Brain microvascular endothelial cell (primary cell): ENCODE results near the gene CTNNA3.

Experiments
- DNase-seq: peaks from one replicate; pipeline ENCODE4 v3.0.0-alpha.2; 2020
- H3K27ac ChIP-seq: fragments of 250-450 bp; sonication (Bioruptor Pico); 2 replicates; pipeline ENCODE4 v1.5.1; 2020; ENCODE audit warnings: mild to moderate bottlenecking, moderate library complexity
- H3K27me3 ChIP-seq: fragments of 250-450 bp; sonication (Bioruptor Pico); replicated peaks from 2 replicates; pipeline ENCODE4 v1.5.1; 2020; ENCODE audit warnings: mild to moderate bottlenecking
- H3K36me3 ChIP-seq: fragments of 250-450 bp; sonication (Bioruptor Pico); replicated peaks from 2 replicates; pipeline ENCODE4 v1.5.1; 2020; ENCODE audit warnings: mild to moderate bottlenecking
- H3K4me3 ChIP-seq: 2 replicates; pipeline ENCODE4 v1.5.1; 2011; ENCODE audit warnings: low read depth, mild to moderate bottlenecking, control low read depth, low read length, moderate library complexity
- in situ Hi-C: cut with HindIII; loops from 2 replicates; pipeline ENCODE4 v1.10.0; 2017; ENCODE audit warnings: low sequenced_read_pairs, low pct_ligation_motif_present
- TF ChIP-seq, protein P1 (sequence below): IDR thresholded peaks from 2 replicates; pipeline ENCODE4 v1.5.1; 2011; ENCODE audit warnings: low read depth, mild to moderate bottlenecking, moderate library complexity, low read length, control low read depth, inconsistent platforms; ENCODE audit errors: missing control alignments

CTNNA3 gene

DNA sequence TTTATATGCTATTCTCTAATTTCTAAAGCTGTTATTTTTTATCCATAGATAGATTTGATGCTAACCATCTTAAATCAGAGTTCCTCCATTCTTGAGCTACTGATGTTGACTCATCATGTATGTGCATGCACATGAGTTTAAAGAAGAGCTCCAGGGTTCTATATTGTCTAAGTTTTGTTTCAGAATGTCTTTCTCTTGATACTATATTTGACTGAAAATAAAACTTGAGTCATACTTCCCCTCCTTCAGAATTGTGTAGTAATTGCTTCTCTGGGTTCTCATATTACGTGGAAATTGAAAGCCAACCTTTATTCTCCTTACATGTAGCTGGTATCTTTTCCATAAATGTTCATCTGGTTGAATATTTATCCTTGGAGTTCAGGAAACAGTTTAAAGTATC lies 680.8 kb downstream of the CTNNA3 start:
- Histone ChIP-seq H3K4me3 (no peak overlapping the region), H3K27me3 (no peaks in the 10 kb centered on the region), H3K36me3 (no peaks in the 10 kb centered on the region), H3K27ac (no peak overlapping the region)
- TF ChIP-seq, protein P1, sequence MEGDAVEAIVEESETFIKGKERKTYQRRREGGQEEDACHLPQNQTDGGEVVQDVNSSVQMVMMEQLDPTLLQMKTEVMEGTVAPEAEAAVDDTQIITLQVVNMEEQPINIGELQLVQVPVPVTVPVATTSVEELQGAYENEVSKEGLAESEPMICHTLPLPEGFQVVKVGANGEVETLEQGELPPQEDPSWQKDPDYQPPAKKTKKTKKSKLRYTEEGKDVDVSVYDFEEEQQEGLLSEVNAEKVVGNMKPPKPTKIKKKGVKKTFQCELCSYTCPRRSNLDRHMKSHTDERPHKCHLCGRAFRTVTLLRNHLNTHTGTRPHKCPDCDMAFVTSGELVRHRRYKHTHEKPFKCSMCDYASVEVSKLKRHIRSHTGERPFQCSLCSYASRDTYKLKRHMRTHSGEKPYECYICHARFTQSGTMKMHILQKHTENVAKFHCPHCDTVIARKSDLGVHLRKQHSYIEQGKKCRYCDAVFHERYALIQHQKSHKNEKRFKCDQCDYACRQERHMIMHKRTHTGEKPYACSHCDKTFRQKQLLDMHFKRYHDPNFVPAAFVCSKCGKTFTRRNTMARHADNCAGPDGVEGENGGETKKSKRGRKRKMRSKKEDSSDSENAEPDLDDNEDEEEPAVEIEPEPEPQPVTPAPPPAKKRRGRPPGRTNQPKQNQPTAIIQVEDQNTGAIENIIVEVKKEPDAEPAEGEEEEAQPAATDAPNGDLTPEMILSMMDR: no peak
- no peak for DNase-seq
- in situ Hi-C loops: no loop called here

DNA sequence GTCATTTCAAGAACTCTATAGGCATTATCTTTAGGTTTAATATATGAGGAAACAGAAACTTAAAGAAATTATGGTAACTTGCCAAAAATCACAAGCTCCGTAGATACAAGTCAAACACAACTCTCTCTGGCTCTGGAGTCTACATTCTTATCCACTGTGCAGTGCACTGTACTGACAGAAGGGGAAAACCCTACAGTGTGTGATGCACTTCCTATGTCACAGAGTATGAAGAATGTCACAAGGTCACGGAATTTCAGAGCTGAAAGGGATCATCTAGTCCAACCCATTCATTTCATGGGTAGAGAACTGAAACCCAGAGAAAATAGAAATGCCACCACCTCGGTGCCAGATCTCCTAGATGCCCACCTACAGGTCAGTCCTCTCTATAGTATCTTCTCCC lies 684.0 kb downstream of the CTNNA3 start:
- DNase-seq: peak; percentile 56
- no peaks in the 10 kb centered on the region for H3K36me3 ChIP-seq
- H3K27ac ChIP-seq: no peak overlapping the region
- no peak overlapping the region for H3K4me3 ChIP-seq
- H3K27me3 ChIP-seq: no peaks in the 10 kb centered on the region
- TF ChIP-seq, protein P1: no peak
- in situ Hi-C loops: no loop called here

DNA sequence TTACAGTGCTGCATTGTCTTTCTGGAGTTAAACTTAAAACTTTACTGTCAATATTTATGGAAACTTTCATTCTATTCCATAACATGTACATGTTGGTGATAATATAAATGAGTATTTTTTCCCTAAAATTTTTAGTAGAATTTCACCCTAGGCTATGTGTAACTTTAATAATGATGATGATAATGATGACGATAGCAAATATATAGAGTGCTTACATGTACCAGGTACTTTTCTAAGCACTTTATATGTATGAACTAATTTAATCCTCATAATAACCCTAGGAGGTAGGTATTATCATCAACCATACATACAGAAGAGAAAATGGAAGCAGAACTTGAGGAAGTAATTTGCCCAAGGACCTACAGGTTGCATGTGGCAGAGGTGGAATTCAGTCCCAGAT lies 684.5 kb downstream of the CTNNA3 start:
- DNase-seq: no peak
- H3K27me3 ChIP-seq: no peaks in the 10 kb centered on the region
- in situ Hi-C loops: no loop called here
- H3K36me3 ChIP-seq: no peaks in the 10 kb centered on the region
- H3K27ac ChIP-seq: no peak overlapping the region
- TF ChIP-seq, protein P1: no peak
- H3K4me3 ChIP-seq: no peak overlapping the region

DNA sequence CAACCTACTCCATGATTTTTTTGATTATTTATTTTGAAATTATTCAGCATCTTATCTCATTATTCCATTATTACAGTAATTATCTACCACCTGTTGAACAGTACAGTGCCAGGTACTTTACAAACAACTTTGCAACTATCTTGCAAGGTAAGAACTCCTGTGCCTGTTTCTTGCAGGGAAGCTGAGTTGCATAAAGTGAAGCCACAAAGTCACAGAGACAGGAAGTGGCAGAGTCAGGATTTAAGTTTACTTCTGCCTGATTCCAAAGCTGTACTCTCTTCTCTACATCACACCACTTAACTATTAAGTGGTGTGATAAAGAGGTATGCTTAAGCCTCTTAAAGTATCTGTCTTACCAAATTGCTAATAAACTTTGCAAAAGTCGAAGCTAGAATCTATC lies 690.0 kb downstream of the CTNNA3 start:
- no peak for DNase-seq
- H3K4me3 ChIP-seq: no peak overlapping the region
- no peaks in the 10 kb centered on the region for H3K27me3 ChIP-seq
- no peak overlapping the region for H3K27ac ChIP-seq
- TF ChIP-seq, protein P1: no peak
- H3K36me3 ChIP-seq: no peaks in the 10 kb centered on the region
- in situ Hi-C loops: no loop called here

DNA sequence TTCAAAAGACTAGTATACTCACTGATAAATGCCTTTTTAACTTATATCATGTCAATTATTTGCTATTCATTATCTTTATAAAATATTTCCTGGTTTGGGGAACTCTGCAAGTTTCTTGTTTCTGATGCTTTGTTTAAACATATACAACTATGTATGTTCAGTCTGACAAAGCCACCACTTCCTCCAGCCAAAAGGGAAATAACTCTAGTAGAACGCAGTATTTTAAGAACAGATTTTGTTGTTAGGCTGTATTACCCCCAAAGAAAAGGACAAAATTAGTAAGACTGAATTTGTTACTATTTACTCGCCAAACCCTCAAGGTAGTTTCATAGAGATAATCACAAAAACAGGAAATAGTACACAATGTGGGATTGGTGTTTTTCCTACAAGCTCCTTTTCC lies 691.3 kb downstream of the CTNNA3 start:
- Histone ChIP-seq H3K27me3 (no peaks in the 10 kb centered on the region), H3K27ac (no peak overlapping the region), H3K36me3 (no peaks in the 10 kb centered on the region), H3K4me3 (no peak overlapping the region)
- DNase-seq: no peak
- in situ Hi-C loops: no loop called here
- TF ChIP-seq, protein P1: no peak

DNA sequence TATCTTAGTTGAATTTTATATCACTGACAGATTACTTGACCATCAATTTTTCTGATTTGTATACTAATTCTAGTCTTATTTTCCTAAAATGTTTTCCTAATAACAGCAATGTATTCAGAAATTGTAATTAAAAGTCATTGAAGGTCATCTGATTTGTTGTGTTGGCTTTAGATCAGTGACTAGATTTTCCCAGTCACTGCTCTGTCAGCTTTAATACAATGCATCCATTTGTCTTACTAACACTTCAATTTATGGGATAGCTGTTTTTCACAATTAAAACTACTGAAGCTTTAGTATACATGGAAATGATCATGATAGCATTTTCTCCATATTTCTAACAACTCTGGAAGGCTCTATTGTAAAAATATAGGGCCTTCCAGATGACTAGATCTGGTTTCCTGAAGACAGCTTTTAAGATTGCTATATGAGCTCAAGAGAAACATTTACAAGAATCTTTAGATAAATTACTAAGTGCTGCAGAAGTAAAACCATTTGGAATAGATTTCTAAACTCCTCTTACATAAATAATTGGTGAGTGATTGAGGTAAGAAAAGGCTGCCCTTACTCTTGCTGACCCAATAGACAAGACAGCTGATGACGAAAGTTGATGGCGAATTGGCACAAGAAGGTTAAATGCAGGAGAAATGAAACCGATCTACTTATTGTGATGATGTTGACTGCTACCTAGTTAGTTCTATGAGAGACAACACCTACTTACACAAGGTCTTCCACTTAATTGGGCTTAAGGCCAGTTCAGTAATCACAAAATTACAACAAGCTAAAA lies 696.0 kb downstream of the CTNNA3 start:
- DNase-seq: no peak
- no peak overlapping the region for H3K4me3 ChIP-seq
- TF ChIP-seq, protein P1: no peak
- in situ Hi-C loops: no loop called here
- no peaks in the 10 kb centered on the region for H3K36me3 ChIP-seq
- H3K27ac ChIP-seq: no peak overlapping the region
- H3K27me3 ChIP-seq: no peaks in the 10 kb centered on the region
